Kidney glomerular epithelial cell (primary cell): Measurements from ENCODE around the gene RER1.

ENCODE experiments used
- DNase-seq: peaks from one replicate; lab custom pipeline; 2025; lab: John Stamatoyannopoulos, UW

Gene RER1

GRCh38 chr1:2391041-2391930 lies at the start of gene RER1, which contains the start of gene MORN1:
Gene RER1 (plus strand): TSS chr1:2391841. CDS start chr1:2395791, 3,950 bp downstream.
Gene MORN1 (minus strand): TSS chr1:2391554. CDS start chr1:2391533, 21 bp downstream.
- DNase-seq: peak; percentile 98

GRCh38 chr1:2342384-2343022 lies 49.1 kb upstream of the RER1 start:
- no peak for DNase-seq

DNA sequence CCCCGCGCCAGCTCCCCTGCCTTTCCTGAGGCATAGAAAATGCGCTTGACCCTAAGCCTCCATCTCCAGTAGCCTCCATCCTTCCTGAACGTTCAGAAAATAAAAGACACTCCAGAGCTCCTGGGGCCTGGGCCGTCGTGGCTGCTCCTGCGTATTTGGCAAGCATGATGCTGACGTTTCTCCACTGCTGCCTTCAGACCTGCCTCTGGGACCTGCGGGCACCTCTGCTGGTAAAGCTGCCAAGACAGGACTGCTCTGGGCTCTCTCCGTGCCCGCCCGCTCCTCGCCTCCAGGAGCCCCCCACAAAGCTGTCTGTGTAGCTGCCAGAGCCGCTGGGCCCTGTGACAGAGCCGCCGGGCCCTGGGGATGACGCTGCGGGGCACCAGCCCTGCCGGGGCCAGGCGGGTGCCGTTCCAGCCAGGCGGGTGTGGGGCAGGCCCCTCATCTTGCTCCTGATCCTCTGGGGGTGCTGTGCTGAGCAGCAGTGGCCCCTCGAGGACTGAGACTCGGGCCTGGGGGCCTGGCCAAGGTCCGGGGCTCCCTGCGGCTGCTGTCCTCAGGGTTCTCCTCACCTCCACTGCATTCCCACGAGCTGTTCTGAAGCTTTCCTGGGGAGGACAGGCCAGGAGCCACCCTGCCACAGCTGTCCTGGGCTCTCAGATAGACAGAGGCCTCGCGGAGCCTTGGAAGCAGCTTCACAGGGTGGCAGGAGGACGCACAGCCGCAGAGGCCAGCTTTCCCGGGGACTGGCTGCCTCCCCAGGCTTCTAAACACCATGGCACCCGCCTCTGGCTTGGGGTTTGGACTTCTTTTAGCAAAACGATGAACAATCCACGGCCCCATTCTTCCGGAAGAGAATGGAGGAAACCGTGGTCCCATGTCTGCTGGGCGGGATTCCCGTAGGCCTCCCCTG lies 48.4 kb upstream of the RER1 start:
- no peak for DNase-seq

DNA sequence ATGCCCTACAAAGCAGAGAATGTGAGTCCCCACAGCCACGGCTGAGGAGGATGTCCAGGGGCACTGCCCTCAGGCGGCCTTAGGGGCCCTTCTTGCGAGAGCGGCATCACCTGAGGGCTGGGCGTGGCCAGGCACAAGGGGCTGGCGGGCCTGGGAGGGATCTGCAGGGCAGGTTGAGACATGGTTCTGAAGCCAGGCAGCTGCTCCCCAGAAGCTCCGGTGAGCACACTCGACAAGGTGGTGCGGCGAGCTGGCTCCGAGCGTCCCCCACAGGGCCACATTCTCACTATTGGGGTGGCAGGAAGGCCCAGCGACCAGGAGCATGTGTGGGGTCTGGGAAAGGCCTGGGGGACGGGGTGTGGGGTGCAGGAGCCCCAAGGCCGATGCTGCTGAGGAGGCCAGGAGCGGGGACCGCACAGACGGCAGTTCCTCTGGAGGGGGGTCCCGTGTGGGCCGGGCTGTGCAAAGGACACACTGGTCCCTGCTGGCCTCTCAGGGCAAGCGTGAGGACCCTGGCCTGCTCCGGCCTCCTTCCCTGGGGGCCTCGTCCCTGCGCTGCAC lies 47.4 kb upstream of the RER1 start:
- DNase-seq: no peak

DNA sequence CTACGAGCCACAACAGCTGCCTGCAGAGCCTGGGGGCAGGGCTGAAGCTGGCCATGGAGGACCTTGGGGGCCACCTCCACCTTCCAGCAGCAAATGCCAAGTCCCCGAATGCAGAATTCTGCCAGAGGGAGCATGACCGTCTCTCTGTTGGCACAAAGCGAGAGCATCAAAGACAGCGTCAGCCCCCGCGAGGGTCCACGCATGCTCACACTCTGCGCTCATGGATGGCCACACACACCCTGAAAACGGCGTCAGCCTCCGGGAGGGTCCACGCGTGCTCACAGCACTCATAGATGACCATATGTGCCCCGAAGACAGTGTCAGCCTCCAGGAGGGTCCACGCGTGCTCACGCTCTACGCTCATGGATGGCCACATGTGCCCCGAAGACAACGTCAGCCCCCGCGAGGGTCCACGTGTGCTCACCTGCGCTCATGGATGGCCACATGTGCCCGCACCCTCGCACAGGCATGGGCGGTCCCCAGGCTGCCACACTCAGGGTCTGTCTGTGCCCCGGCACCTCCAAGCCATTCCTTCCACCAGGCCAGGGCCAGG lies 46.8 kb upstream of the RER1 start:
- no peak for DNase-seq

- no peak for DNase-seq
Measured at GRCh38 chr1:2345297-2346075, 46.2 kb upstream of the RER1 start.

DNA sequence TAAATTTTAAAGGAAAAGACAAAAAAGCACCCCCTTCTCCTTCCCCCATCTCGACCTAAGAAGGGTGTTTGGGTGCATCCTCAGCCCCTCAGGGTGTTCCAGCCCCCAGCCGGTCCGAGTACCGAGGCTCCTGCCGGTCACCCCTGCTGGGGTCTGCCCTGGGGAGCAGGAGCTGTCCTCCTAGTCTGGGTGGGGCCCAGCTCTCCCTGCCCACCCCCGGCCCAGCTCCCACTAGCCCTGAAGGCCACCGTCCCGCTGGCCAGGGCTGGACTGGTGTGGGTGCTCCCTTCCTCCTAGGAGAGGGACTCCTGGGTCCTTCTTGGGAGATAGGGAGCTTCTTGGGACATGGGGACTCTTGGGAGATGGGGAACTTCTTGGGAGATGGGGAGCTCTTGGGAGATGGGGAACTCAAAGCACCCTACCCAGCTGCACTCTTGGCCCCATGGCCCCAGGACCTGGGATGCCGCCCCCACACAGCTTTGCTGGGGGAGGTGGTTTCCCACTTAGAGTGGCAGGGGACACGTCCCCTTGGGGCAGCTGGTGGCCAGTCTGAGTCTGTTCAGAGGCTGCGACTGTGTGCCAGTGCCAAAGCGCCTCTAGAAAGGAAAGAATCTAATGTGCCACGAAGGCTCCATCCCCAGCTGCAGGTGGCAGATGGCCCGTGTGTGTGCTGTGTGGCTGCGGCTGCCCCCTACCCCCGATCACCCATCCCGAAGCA lies 44.8 kb upstream of the RER1 start:
- no peak for DNase-seq

DNA sequence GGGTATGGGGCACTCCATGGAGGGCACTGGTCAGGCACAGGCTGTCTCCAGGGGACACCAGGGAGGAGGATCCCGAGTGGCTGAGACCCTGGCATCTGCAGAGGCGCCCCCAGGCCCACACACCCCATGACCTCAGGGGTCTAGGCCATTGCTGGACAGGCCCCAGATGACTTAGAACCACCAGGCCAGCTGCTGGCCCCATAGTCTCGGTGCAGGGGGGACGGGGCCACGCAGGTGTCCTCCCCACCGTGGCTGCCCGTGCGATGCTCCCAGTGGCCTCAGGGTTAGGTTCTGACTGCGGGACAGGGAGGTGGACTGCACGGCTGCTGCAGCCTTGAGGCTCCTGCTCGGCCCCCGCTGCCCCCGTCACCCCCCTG lies 44.2 kb upstream of the RER1 start:
- no peak for DNase-seq

- DNase-seq: no peak
Measured at GRCh38 chr1:2347896-2348295, 43.7 kb upstream of the RER1 start.

DNA sequence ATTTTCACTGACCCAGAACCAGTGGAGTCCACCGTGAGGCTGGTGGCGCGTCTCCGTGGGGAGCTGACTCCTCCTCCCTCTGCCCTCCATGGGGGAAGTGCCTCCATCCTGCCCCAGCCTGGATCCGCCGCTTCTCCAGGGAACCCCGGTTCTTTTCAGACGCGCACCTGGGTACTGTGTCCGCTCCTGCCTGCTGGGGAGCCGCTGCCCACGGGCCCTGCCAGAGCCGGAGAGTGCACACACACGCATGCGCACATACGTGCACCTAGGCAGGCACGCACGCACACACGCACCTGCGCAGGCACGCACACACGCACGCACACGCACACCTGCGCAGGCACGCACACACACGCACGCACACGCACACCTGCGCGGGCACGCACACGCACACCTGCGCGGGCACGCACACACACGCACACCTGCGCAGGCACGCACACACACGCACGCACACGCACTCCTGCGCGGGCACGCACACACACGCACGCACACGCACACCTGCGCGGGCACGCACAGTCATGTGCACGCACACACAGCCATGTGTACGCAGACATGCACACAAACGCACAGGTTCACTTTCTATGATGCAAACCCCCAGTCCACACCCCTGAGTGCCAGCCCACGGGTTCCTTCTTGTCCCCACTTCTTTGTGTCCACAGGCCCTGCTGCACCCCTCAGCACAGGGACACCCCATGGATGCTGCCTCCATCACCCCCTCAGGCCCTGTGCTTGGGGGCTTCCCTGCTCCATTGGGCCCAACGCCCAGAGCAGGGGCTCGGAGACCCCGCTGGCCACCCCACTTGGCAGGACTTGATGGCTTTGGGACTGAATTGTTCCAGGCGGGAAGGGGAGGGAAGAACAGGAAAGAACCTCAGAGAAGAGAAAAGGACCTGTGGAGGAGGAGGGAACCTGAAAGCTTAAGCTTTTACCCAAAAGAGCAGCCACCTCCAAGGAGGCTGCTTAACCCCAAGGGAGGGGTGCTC lies 43.0 kb upstream of the RER1 start:
- no peak for DNase-seq

DNA sequence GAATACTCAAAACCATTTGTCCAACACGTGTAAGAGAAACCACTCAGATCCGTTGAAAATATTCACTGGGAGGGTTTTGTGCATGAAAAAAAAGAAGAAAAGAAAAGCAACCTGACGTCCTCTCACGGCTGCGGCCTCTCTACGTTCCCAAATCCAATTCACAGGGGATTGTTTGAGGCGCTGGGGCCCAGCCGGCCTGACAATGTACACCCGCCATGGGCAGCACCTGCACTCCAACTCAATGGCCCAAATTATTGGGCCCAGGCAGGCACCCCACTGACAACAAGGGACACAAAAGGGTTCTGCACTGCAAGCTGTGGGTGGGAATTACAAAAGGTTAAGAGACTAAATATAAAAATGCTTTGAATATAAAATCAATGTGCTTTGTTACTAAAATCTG lies 41.8 kb upstream of the RER1 start:
- DNase-seq: no peak

DNA sequence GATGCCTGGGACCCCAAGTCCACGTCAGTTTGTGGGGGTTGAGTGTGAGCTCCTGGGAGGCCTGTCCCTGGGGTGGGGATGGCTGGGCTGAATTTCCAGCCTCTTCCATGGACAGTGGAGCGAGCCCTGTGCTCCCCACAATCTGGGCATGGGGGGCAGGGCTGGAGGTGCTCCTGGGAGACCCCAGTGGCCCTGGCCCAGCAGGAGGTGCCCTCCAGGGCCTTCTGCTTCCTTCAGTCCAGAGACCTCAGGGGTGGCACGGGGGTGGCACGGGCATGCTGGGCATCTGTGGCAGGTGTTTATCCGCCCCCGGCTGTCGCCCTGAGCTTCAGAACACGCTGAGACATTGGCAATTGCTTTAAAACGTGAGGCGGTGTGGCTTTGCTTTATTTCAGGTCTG lies 41.1 kb upstream of the RER1 start:
- DNase-seq: no peak

DNA sequence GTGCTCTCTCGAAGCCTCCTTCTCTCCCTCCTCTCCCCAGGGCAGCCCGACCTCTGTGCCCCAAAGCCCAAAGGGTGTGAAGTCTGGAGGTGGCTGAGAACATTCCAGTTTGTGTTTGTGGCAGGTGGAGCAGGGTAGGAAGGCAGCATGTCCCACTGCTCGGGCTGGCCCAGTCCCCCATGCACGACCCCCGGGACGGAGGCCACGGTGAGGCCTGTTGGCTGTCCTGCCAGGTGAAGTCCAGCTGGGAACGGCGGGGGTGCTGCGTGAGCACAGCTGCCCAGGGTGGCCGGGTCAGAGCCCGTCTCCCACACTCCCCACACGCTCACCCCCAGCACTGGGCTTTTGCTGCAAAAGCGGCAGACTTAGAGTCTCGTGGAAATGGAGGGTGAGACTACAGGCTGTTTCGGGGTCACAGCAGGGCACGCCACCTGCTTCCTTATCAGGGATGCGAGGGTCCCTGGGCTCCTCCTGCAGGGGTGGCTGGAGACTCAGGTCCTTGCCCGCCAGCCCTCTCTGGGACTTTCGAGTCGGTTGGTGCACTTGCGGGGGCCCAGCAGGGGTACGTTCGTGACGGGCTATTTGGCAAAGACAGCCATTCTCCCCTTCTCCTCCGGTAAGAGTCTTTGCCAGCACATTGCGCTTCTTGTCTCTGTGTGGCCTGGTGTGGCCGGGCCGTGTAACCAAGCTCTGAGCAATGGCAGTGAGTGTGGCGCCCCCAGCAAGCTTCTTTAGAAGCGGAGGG lies 40.6 kb upstream of the RER1 start:
- no peak for DNase-seq

DNA sequence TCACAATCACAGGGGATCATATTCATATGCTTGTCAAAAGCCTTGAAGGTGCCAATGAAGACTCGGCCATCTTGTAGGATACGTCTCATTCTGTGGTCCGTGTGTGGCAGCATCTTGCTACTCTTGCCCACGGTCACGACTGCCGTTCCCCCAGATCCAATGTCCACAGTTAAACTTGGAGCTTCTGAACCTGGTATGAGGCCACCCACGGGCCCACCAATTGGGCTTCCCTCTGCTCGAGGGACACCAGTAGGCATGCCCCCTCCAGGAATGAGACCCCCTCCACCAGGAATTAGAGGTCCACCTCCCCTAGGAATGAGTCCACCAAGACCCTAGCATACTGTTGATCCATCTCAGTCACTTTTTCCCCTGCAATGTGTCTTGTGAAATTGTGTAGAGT lies 39.9 kb upstream of the RER1 start:
- DNase-seq: no peak

DNA sequence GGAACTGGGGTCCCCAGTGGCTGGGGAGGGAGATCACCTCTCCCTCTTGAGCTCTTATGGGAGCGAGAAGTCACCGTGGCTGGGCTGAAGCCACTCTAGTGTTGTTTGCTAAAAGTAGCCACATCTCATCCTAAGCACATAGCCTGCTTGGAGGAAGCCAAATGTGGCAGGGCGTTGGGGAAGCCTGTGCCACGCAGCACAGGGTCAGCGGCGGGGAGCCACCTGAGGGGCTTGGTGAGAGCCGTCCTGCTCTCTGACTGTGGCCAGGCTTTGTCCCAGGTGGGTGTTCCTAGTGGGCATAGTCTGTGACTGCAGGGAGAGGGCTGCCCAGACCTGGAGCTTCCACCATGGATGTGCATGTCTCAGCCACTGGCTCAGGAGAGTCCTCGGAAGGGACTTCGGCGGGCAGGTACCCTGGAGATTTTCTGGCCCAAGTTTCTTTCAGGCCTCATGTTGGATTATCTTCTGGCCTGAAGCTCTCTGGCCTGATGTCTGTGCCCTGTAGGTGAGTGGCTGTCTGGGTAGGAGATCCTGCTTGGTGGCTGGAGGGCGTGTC lies 39.2 kb upstream of the RER1 start:
- DNase-seq: no peak

DNA sequence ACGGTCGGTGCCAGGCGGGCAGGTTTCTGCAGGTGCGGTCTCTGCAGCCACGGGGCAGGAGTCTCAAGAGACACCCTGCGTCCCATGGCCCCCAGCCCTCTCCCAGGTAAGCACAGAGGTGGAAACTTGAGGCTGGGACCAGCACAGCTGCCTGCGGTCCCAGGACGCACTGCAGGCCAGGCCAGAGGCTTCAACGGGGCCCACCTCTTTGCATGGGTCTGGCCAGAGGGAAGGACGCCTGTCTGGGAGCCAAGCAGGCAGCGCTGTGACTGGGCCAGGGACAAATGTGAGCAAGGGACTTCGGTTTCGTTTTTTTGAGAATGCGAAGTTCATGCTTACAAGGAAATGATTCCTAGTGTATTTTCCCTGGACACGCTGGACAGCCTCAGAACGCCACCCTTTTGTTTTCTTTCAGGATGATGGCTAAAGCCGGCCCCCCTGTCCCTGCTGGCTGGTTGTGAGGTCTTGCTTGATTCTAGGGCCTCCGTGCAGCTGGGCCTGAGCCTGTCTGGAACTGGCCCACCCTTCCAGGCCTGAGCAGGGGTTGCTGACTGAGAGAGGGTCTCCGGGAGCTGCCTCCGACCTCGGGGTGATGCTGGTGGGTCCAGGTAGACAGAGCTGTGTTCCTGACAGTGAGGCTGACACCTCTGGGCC lies 38.6 kb upstream of the RER1 start:
- no peak for DNase-seq
